ENCODE results near the gene GBX1.

GBX1 gene

GRCh38 chr7:151137076-151137675, 30.3 kb downstream of the GBX1 start:
- TF ChIP-seq CTCF (IDR thresholded peaks at IDR 0.05; ENCODE audit: low read depth, low read length, missing control alignments) = no peak
- H3K4me3 ChIP-seq (replicated peaks; ENCODE audit: low read depth, low read length) = no peak overlapping the region
- no peak for DNase-seq (ENCODE audit: extremely low read depth, low read depth)

- TF ChIP-seq CTCF (IDR thresholded peaks at IDR 0.05; ENCODE audit: low read depth, low read length, missing control alignments) = no peak
- DNase-seq (ENCODE audit: extremely low read depth, low read depth) = no peak
- H3K4me3 ChIP-seq (replicated peaks; ENCODE audit: low read depth, low read length) = no peak overlapping the region
These were observed 31.3 kb downstream of the GBX1 start for GRCh38 chr7:151135866-151136843.

- no peak for TF ChIP-seq CTCF (IDR thresholded peaks at IDR 0.05; ENCODE audit: low read depth, low read length, missing control alignments)
- no peak for DNase-seq (ENCODE audit: extremely low read depth, low read depth)
- no peak overlapping the region for H3K4me3 ChIP-seq (replicated peaks; ENCODE audit: low read depth, low read length)
These were observed 32.0 kb downstream of the GBX1 start for GRCh38 chr7:151135525-151135845.

- no peak overlapping the region for H3K4me3 ChIP-seq (replicated peaks; ENCODE audit: low read depth, low read length)
- DNase-seq (ENCODE audit: extremely low read depth, low read depth) = no peak
- no peak for TF ChIP-seq CTCF (IDR thresholded peaks at IDR 0.05; ENCODE audit: low read depth, low read length, missing control alignments)
These were observed 32.6 kb downstream of the GBX1 start for GRCh38 chr7:151134743-151135524.

- no peak overlapping the region for H3K4me3 ChIP-seq (replicated peaks; ENCODE audit: low read depth, low read length)
- no peak for TF ChIP-seq CTCF (IDR thresholded peaks at IDR 0.05; ENCODE audit: low read depth, low read length, missing control alignments)
- DNase-seq (ENCODE audit: extremely low read depth, low read depth) = no peak
These were observed 33.3 kb downstream of the GBX1 start for GRCh38 chr7:151133986-151134742.
